B cell (primary cell): ENCODE measurements around the gene TSTD1.
"Not testable (repeated sequence)": the region's sequence is repeated elsewhere in the genome, so short reads cannot be mapped to it uniquely, and the experiment has no call there.

Source experiments
- CTCF ChIP-seq: fragments of 200-600 bp; IDR thresholded peaks from one replicate; pipeline ENCODE4 v1.8.0; 2022; ENCODE audit warnings: antibody characterized with exemption, mild to moderate bottlenecking
- EZH2 ChIP-seq: IDR thresholded peaks from 2 replicates; pipeline ENCODE4 v1.6.1; 2012; ENCODE audit warnings: borderline replicate concordance, low read depth, mild to moderate bottlenecking, moderate library complexity, low read length; ENCODE audit not compliant: insufficient read depth, poor library complexity, severe bottlenecking

GRCh38 chr1:161026954-161027353 is 11.8 kb downstream of the TSTD1 start:
- TF ChIP-seq CTCF, EZH2: not testable (repeated sequence)
